CD14-positive monocyte (primary cell): ENCODE measurements around the gene SPEM1. TPM values are rescaled to one million over a fixed set of nuclear protein-coding genes. Genes with fewer than 3 reads are reported as not detected.

Experiments
- DNase-seq, 3 donors: peaks; one replicate each; pipeline ENCODE4 v3.0.0-alpha.2; 2011 to 2022
- H2AFZ ChIP-seq: 2 replicates; pipeline ENCODE4 v1.6.0; 2012; ENCODE audit warnings: mild to moderate bottlenecking, low read depth, low read length, inconsistent platforms; ENCODE audit not compliant: insufficient read depth, poor library complexity, severe bottlenecking
- H3K27ac ChIP-seq, 2 donors: 1 replicate in 1 of 2; 2 replicates in 1 of 2; pipeline ENCODE4 v1.5.1; 2012 to 2013; ENCODE audit warnings: low read length in 2 of 2, control low read depth in 1 of 2, inconsistent platforms in 1 of 2, low read depth in 1 of 2, mild to moderate bottlenecking in 1 of 2
- H3K27me3 ChIP-seq, 2 donors: one replicate each; pipeline versions ENCODE4 v1.6.0 to v1.6.1; 2011 to 2013; ENCODE audit warnings: low read length in 2 of 2; ENCODE audit not compliant: control insufficient read depth in 2 of 2, insufficient read depth in 2 of 2
- H3K36me3 ChIP-seq, 2 donors: replicated peaks in 1 of 2; 1 replicate in 1 of 2; 2 replicates in 1 of 2; pipeline versions ENCODE4 v1.5.1 to v1.6.1; 2012 to 2013; ENCODE audit warnings: low read length in 2 of 2, control low read depth in 1 of 2, inconsistent platforms in 1 of 2, mild to moderate bottlenecking in 1 of 2; ENCODE audit not compliant: insufficient read depth in 2 of 2, control insufficient read depth in 1 of 2
- H3K4me1 ChIP-seq, 2 donors: 1 replicate in 1 of 2; 2 replicates in 1 of 2; pipeline versions ENCODE4 v1.5.1 to v1.6.1; 2012 to 2013; ENCODE audit warnings: low read length in 2 of 2, control low read depth in 1 of 2, inconsistent platforms in 1 of 2, mild to moderate bottlenecking in 1 of 2, moderate library complexity in 1 of 2; ENCODE audit not compliant: insufficient read depth in 2 of 2, control insufficient read depth in 1 of 2
- H3K4me2 ChIP-seq: replicated peaks from 2 replicates; pipeline ENCODE3; 2012; ENCODE audit warnings: low read length, moderate library complexity, mild to moderate bottlenecking; ENCODE audit not compliant: poor library complexity, severe bottlenecking; ENCODE audit errors: extremely low read depth
- H3K4me3 ChIP-seq, 3 experiments: fragments of 200-600 bp in 1 of 3; sonication (generic) in 1 of 3; replicated peaks in 1 of 3; 1 replicate in 2 of 3; 2 replicates in 1 of 3; pipeline ENCODE4 v1.5.1; 2011 to 2013; ENCODE audit warnings: low read length in 3 of 3, mild to moderate bottlenecking in 3 of 3, control low read depth in 2 of 3, low read depth in 2 of 3, inconsistent platforms in 1 of 3, moderate library complexity in 1 of 3
- H3K79me2 ChIP-seq: 2 replicates; pipeline ENCODE4 v1.6.0; 2012; ENCODE audit warnings: mild to moderate bottlenecking, control low read depth, inconsistent platforms, low read length, moderate library complexity; ENCODE audit not compliant: insufficient read depth
- H3K9ac ChIP-seq: 2 replicates; pipeline ENCODE4 v1.6.0; 2017; ENCODE audit warnings: low read length, mild to moderate bottlenecking; ENCODE audit not compliant: insufficient read depth, poor library complexity, severe bottlenecking
- H3K9me3 ChIP-seq, 2 donors: replicated peaks in 1 of 2; 1 replicate in 1 of 2; 2 replicates in 1 of 2; pipeline versions ENCODE4 v1.5.1 to v1.6.1; 2012 to 2013; ENCODE audit warnings: low read length in 2 of 2, control low read depth in 1 of 2; ENCODE audit not compliant: control insufficient read depth in 1 of 2, insufficient read depth in 1 of 2
- H4K20me1 ChIP-seq: 2 replicates; pipeline ENCODE4 v1.6.0; 2012; ENCODE audit warnings: mild to moderate bottlenecking, low read length, control low read depth, moderate library complexity; ENCODE audit not compliant: insufficient read depth
- H3K27ac Mint-ChIP-seq, 7 donors: one replicate each; pipeline ENCODE4 v1.8.0; 2020; ENCODE audit warnings: mild to moderate bottlenecking in 7 of 7, mixed read lengths in 7 of 7, moderate library complexity in 6 of 7, inconsistent platforms in 2 of 7
- H3K27me3 Mint-ChIP-seq, 3 donors: one replicate each; pipeline ENCODE4 v1.8.0; 2021 to 2022; ENCODE audit warnings: low read depth in 3 of 3, mild to moderate bottlenecking in 3 of 3, mixed read lengths in 3 of 3, moderate library complexity in 3 of 3, inconsistent platforms in 1 of 3
- H3K36me3 Mint-ChIP-seq, 2 donors: one replicate each; pipeline ENCODE4 v1.8.0; 2020; ENCODE audit warnings: mixed read lengths in 2 of 2, inconsistent platforms in 1 of 2, mild to moderate bottlenecking in 1 of 2
- H3K4me1 Mint-ChIP-seq: one replicate; pipeline ENCODE4 v1.8.0; 2020; ENCODE audit warnings: mild to moderate bottlenecking, mixed read lengths
- H3K4me3 Mint-ChIP-seq, 2 donors: one replicate each; pipeline ENCODE4 v1.8.0; 2020; ENCODE audit warnings: mild to moderate bottlenecking in 2 of 2, mixed read lengths in 2 of 2, moderate library complexity in 1 of 2
- H3K9me3 Mint-ChIP-seq, 7 donors: one replicate each; pipeline ENCODE4 v1.8.0; 2020 to 2022; ENCODE audit warnings: mixed read lengths in 7 of 7, mild to moderate bottlenecking in 6 of 7, moderate library complexity in 6 of 7, inconsistent platforms in 2 of 7
- CTCF ChIP-seq: fragments of 200-600 bp; IDR thresholded peaks from one replicate; pipeline ENCODE4 v1.8.0; 2022; ENCODE audit warnings: antibody characterized with exemption, mild to moderate bottlenecking
- WGBS: methylation state at CpG from one replicate; pipeline ENCODE4 v1.1.5; 2013; ENCODE audit warnings: missing lambda C conversion rate; ENCODE audit not compliant: insufficient coverage; 5-methylcytosine and 5-hydroxymethylcytosine counted together
- intact Hi-C, 2 donors: fragments of 100-400 bp; cut with micrococcal nuclease; formaldehyde crosslinking; loops; one replicate each; pipeline versions ENCODE4 v1.15.0 to v1.15.1; 2023
- polyA plus RNA-seq, 3 donors: library from polyadenylated mRNA; depleted of rRNA in 1 of 3; unstranded in 2 of 3; stranded (reverse) in 1 of 3; fragments of 300-500 nt in 2 of 3; fragments of >200 nt in 1 of 3; fragmentation: Illumina TruSeq in 2 of 3; gene quantifications; 1 replicate in 2 of 3; 2 replicates in 1 of 3; pipeline ENCODE4 v1.2.3, GENCODE V29; 2012 to 2021

SPEM1 gene
- polyA plus RNA-seq, 3 donors: not detected

DNA sequence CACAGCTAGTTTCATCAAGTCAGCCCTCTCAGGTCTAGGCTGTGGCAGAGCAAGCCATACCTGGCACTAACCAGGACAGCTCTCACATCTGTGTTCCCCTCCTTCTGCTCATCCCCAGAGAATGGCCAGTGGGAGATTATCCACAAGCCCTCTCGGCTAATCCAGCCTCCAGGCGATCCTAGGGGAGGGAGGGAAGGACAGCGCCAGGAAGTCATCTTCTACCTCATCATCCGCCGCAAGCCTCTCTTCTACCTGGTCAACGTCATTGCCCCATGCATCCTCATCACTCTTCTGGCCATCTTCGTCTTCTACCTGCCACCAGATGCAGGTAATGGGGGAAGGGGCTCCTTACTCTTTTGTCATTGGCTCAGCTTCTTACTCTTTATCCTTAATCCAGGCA lies 28.3 kb downstream of the SPEM1 start:
- Histone ChIP-seq H4K20me1 (no peaks in the 10 kb centered on the region), H3K79me2 (no peaks in the 10 kb centered on the region), H3K4me2 (no peak overlapping the region), H3K4me1 (peaks cover 15 to 17% of the 10 kb centered on the region in 2 donors), H2AFZ (no peak overlapping the region), H3K27ac (no peak overlapping the region), H3K9ac (no peak overlapping the region), H3K27me3 (peaks cover 31 to 51% of the 10 kb centered on the region in 2 donors), H3K4me3 (no peak overlapping the region), H3K9me3 (peaks cover 0 to 3% of the 10 kb centered on the region in 2 donors), H3K36me3 (no peaks in the 10 kb centered on the region)
- no peak for TF ChIP-seq CTCF
- no CpG with 5 or more reads among the region's 7 CpGs for WGBS
- Mint-ChIP-seq H3K4me3 (peak overlapping the region in 1 of 2 donors; percentile 17), H3K27ac (no peak overlapping the region), H3K36me3 (peaks cover 8 to 10% of the 10 kb centered on the region in 2 donors), H3K4me1 (peaks cover 19% of the 10 kb centered on the region), H3K9me3 (peaks cover 0 to 13% (median 4%) of the 10 kb centered on the region in 7 donors), H3K27me3 (peaks cover 56 to 62% (median 61%) of the 10 kb centered on the region in 3 donors)
- intact Hi-C loops: no loop called here
- no peak for DNase-seq

DNA sequence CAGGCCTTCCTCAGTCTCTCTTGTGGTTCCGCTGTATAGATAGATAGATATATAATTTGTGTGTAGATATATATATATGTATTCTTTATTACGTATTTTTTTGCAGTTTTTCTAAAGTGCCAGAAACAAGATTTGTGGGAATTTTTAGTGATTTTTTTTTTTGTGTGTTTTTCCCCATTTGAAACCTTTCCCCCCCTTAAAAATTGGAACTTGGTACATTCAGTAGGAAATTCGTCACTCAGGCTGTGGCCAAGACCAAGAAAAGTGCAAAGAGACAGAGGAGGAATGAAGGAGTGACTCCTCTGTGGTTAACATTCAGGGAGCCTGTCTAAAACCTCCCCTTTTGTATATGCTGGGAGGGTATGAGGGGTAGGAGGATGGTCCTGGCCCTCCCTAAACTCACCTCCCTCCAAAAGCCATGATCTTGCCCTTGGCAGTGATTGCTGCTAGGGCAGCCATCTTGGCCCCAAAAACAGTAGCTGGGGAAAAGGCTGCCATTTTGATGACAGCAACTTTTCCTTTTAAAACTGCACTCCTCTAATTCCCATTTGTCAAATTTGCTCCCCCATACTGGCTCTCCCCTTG lies 39.9 kb downstream of the SPEM1 start:
- peaks cover 8 to 9% of the 10 kb centered on the region in 2 donors for H3K4me1 ChIP-seq
- Mint-ChIP-seq H3K4me3 (no peak overlapping the region), H3K27me3 (no peaks in the 10 kb centered on the region), H3K9me3 (no peaks in the 10 kb centered on the region), H3K4me1 (peaks cover 16% of the 10 kb centered on the region), H3K27ac (no peak overlapping the region), H3K36me3 (peaks cover 10 to 22% of the 10 kb centered on the region in 2 donors)
- no peak overlapping the region for H2AFZ ChIP-seq
- no peaks in the 10 kb centered on the region for H4K20me1 ChIP-seq
- no peak overlapping the region for H3K4me2 ChIP-seq
- no peaks in the 10 kb centered on the region for H3K9me3 ChIP-seq
- no peak overlapping the region for H3K4me3 ChIP-seq
- no peak overlapping the region for H3K9ac ChIP-seq
- WGBS: no CpG with 5 or more reads among the region's 3 CpGs
- intact Hi-C loops: no loop called here
- H3K27me3 ChIP-seq: no peaks in the 10 kb centered on the region
- DNase-seq: no peak
- H3K36me3 ChIP-seq: peaks cover 16 to 25% of the 10 kb centered on the region in 2 donors
- TF ChIP-seq CTCF: no peak
- peaks cover 7% of the 10 kb centered on the region for H3K79me2 ChIP-seq
- no peak overlapping the region for H3K27ac ChIP-seq
